Keratinocyte (primary cell): ENCODE data around the gene MAN1A2. TPM values are rescaled to one million over a fixed set of nuclear protein-coding genes. Genes with fewer than 3 reads are reported as not detected.

Experiments used
- DNase-seq: peaks from one replicate; pipeline ENCODE4 v3.0.0-alpha.2; 2011; ENCODE audit warnings: low read depth, missing footprints, low spot score
- FAIRE-seq: peaks from 2 replicates; lab custom pipeline; 2011; peaks lifted over from hg19 to GRCh38; lab: Jason Lieb, UNC
- H2AFZ ChIP-seq: 2 replicates; pipeline ENCODE4 v1.6.0; 2012; ENCODE audit warnings: low read length, control low read depth, inconsistent platforms; ENCODE audit not compliant: control insufficient read depth
- H3K27ac ChIP-seq: 2 replicates; pipeline ENCODE4 v1.5.1; 2011; ENCODE audit warnings: low read length; ENCODE audit not compliant: control insufficient read depth, insufficient read depth
- H3K27me3 ChIP-seq: 3 replicates; pipeline ENCODE4 v1.6.0; 2011; ENCODE audit warnings: low read length; ENCODE audit not compliant: control insufficient read depth, insufficient read depth; ENCODE audit errors: extremely low read depth
- H3K36me3 ChIP-seq, 2 experiments: 2 replicates in 1 of 2; 3 replicates in 1 of 2; pipeline ENCODE4 v1.5.1; 2011; ENCODE audit warnings: low read length in 2 of 2, mild to moderate bottlenecking in 1 of 2; ENCODE audit not compliant: control insufficient read depth in 2 of 2, insufficient read depth in 2 of 2; ENCODE audit errors: extremely low read depth in 1 of 2
- H3K4me1 ChIP-seq: 3 replicates; pipeline ENCODE4 v1.5.1; 2011; ENCODE audit warnings: low read length; ENCODE audit not compliant: control insufficient read depth, insufficient read depth; ENCODE audit errors: extremely low read depth
- H3K4me2 ChIP-seq: 3 replicates; pipeline ENCODE4 v1.6.0; 2011; ENCODE audit warnings: low read depth, low read length; ENCODE audit not compliant: control insufficient read depth, insufficient read depth; ENCODE audit errors: extremely low read depth
- H3K4me3 ChIP-seq, 3 experiments: fragments of 200-600 bp in 1 of 3; sonication (generic) in 1 of 3; 2 replicates in 2 of 3; 3 replicates in 1 of 3; pipeline ENCODE4 v1.5.1; 2011 to 2016; ENCODE audit warnings: low read length in 3 of 3, mild to moderate bottlenecking in 3 of 3, control low read depth in 2 of 3, inconsistent platforms in 1 of 3, low read depth in 1 of 3, mixed read lengths in 1 of 3, mixed run types in 1 of 3, moderate library complexity in 1 of 3; ENCODE audit not compliant: control insufficient read depth in 2 of 3, insufficient read depth in 2 of 3; ENCODE audit errors: extremely low read depth in 1 of 3
- H3K79me2 ChIP-seq: 2 replicates; pipeline ENCODE4 v1.6.0; 2012; ENCODE audit warnings: low read length; ENCODE audit not compliant: control insufficient read depth, insufficient read depth
- H3K9ac ChIP-seq: 3 replicates; pipeline ENCODE4 v1.6.0; 2011; ENCODE audit warnings: low read length; ENCODE audit not compliant: control insufficient read depth, insufficient read depth; ENCODE audit errors: extremely low read depth
- H3K9me1 ChIP-seq: 3 replicates; pipeline ENCODE4 v1.6.0; 2011; ENCODE audit warnings: low read length; ENCODE audit not compliant: control insufficient read depth, insufficient read depth; ENCODE audit errors: extremely low read depth
- H3K9me3 ChIP-seq: 2 replicates; pipeline ENCODE4 v1.5.1; 2012; ENCODE audit warnings: low read depth, low read length; ENCODE audit not compliant: control insufficient read depth
- H4K20me1 ChIP-seq: 3 replicates; pipeline ENCODE4 v1.6.0; 2011; ENCODE audit warnings: low read length; ENCODE audit not compliant: control insufficient read depth, insufficient read depth; ENCODE audit errors: extremely low read depth
- CTCF ChIP-seq, 3 experiments: IDR thresholded peaks in 1 of 3; conservative IDR thresholded peaks in 1 of 3; optimal IDR thresholded peaks in 1 of 3; 2 replicates in 2 of 3; 3 replicates in 1 of 3; pipeline versions ENCODE3 to v1.5.1; 2011; ENCODE audit warnings: low read length in 3 of 3, mild to moderate bottlenecking in 3 of 3, moderate library complexity in 2 of 3, control low read depth in 1 of 3, inconsistent platforms in 1 of 3; ENCODE audit not compliant: insufficient read depth in 2 of 3; ENCODE audit errors: extremely low read depth in 1 of 3
- EZH2 ChIP-seq: IDR thresholded peaks from one replicate; pipeline ENCODE4 v1.6.1; 2012; ENCODE audit warnings: inconsistent platforms, mild to moderate bottlenecking, low read length, moderate library complexity
- dilution Hi-C: fragments of 300-500 bp; cut with MboI; formaldehyde crosslinking; loops from one replicate; pipeline ENCODE4 v1.7.0; 2020; ENCODE audit warnings: low sequenced_read_pairs; ENCODE audit not compliant: extremely low pct_ligation_motif_present
- polyA plus RNA-seq, 5 experiments: library from polyadenylated mRNA; depleted of rRNA in 3 of 5; stranded (reverse) in 3 of 5; stranded (forward) in 1 of 5; unstranded in 1 of 5; fragments of >200 nt; gene quantifications; 1 replicate in 1 of 5; 2 replicates in 3 of 5; 3 replicates in 1 of 5; pipeline versions ENCODE4 v1.2.1 to v1.2.3, GENCODE V29; 2011 to 2012; ENCODE audit warnings: missing spikeins in 2 of 5, low read depth in 1 of 5, low replicate concordance in 1 of 5

MAN1A2 gene
- polyA plus RNA-seq, 1 donor (not counting 4 experiments of a cell fraction or from before 2014, with no cell fraction given) = 19.0 TPM

DNA sequence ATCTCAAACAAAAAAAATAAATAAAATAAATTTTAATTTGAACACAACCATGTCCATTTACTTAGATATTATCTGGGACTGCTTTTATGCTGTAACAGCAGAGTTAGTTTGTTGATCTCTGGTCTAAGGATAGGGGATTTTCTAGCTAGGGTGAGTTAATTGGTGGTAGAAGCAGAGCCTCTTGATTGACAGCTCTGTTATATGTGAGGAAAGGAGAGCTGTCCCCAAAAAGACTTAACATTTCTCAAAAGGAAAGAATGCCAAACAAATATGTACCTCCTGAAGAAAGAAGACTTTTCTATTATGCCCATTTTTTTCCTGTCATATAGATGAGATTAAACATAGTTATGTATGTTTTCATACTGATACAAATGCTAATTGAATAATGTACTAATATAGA, 37.8 kb downstream of the MAN1A2 start:
- FAIRE-seq (no peak), DNase-seq (no peak)
- Histone ChIP-seq H3K27ac (no peak overlapping the region), H2AFZ (no peak overlapping the region), H3K9ac (no peak overlapping the region), H3K9me1 (no peaks in the 10 kb centered on the region), H3K4me1 (no peaks in the 10 kb centered on the region), H3K4me3 (no peak overlapping the region), H3K36me3 (no peaks in the 10 kb centered on the region), H3K79me2 (peaks cover under 1% of the 10 kb centered on the region), H3K27me3 (no peaks in the 10 kb centered on the region), H4K20me1 (no peaks in the 10 kb centered on the region), H3K4me2 (no peak overlapping the region), H3K9me3 (no peaks in the 10 kb centered on the region)
- dilution Hi-C loops = no loop called here
- TF ChIP-seq CTCF (optimal IDR thresholded peaks at IDR 0.05 in 1 of 3, IDR thresholded peaks at IDR 0.05 in 1 of 3, conservative IDR thresholded peaks at IDR 0.05 in 1 of 3; ENCODE audit: extremely low read depth in 1 of 3, insufficient read depth in 2 of 3, low read length in 3 of 3) (no peak), EZH2 (no peak)

- no peak overlapping the region for H2AFZ ChIP-seq
- H3K4me3 ChIP-seq = no peak overlapping the region
- no peaks in the 10 kb centered on the region for H3K79me2 ChIP-seq
- DNase-seq (no peak), FAIRE-seq (no peak)
- H3K9ac ChIP-seq = no peak overlapping the region
- H3K9me3 ChIP-seq = no peaks in the 10 kb centered on the region
- no peaks in the 10 kb centered on the region for H4K20me1 ChIP-seq
- no peak overlapping the region for H3K27ac ChIP-seq
- H3K9me1 ChIP-seq = no peaks in the 10 kb centered on the region
- TF ChIP-seq CTCF (optimal IDR thresholded peaks at IDR 0.05 in 1 of 3, IDR thresholded peaks at IDR 0.05 in 1 of 3, conservative IDR thresholded peaks at IDR 0.05 in 1 of 3; ENCODE audit: extremely low read depth in 1 of 3, insufficient read depth in 2 of 3, low read length in 3 of 3) = no peak
- TF ChIP-seq EZH2 = no peak
- no peaks in the 10 kb centered on the region for H3K4me1 ChIP-seq
- dilution Hi-C loops = no loop called here
- no peaks in the 10 kb centered on the region for H3K27me3 ChIP-seq
- H3K36me3 ChIP-seq = peaks cover 0 to 2% of the 10 kb centered on the region in 2 experiments
- H3K4me2 ChIP-seq = no peak overlapping the region
Observed at GRCh38 chr1:117412472-117412871, 45.2 kb downstream of the MAN1A2 start.
